HG03521 (cell line): Measurements from ENCODE around the gene DNAH2.

Experiments used
- ATAC-seq: cut with Tn5 transposase; IDR thresholded peaks from one replicate; pipeline ENCODE4 v1.9.1; 2021; ENCODE audit warnings: mild to moderate bottlenecking, moderate library complexity; ENCODE audit not compliant: unreplicated experiment

The DNAH2 gene

GRCh38 chr17:7716901-7717755 lies at the start of gene DNAH2:
DNAH2 (plus strand) TSS chr17:7717744; CDS start chr17:7719735, 1,991 bp downstream.
- no peak for ATAC-seq

- no peak for ATAC-seq
Measured at GRCh38 chr17:7668482-7668881, 49.1 kb upstream of the DNAH2 start.

GRCh38 chr17:7673239-7673638 lies 44.3 kb upstream of the DNAH2 start:
- no peak for ATAC-seq

GRCh38 chr17:7674934-7675333 lies 42.6 kb upstream of the DNAH2 start:
- ATAC-seq: no peak

- no peak for ATAC-seq
Measured at GRCh38 chr17:7676533-7676932, 41.0 kb upstream of the DNAH2 start.

GRCh38 chr17:7677388-7678067 lies 40.0 kb upstream of the DNAH2 start:
- ATAC-seq: no peak

- ATAC-seq: no peak
Measured at GRCh38 chr17:7684851-7685532, 32.6 kb upstream of the DNAH2 start.

GRCh38 chr17:7685533-7686221 lies 31.9 kb upstream of the DNAH2 start:
- ATAC-seq: peak; percentile 50

GRCh38 chr17:7686222-7687071 lies 31.1 kb upstream of the DNAH2 start:
- peak; percentile 40 for ATAC-seq

- ATAC-seq: no peak
Measured at GRCh38 chr17:7687072-7687907, 30.3 kb upstream of the DNAH2 start, which contains the start of gene TP53. TP53 (minus strand) TSS chr17:7687490; CDS start chr17:7676594, 10,896 bp downstream.

GRCh38 chr17:7687908-7688807 lies 29.4 kb upstream of the DNAH2 start, which contains the start of gene WRAP53:
WRAP53 (plus strand) TSS chr17:7688477; CDS start chr17:7688649, 172 bp downstream.
- peak; percentile 65 for ATAC-seq

GRCh38 chr17:7688808-7689316 lies 28.7 kb upstream of the DNAH2 start:
- ATAC-seq: no peak

- no peak for ATAC-seq
Measured at GRCh38 chr17:7695586-7695985, 22.0 kb upstream of the DNAH2 start.

- no peak for ATAC-seq
Measured at GRCh38 chr17:7697828-7698588, 19.5 kb upstream of the DNAH2 start.

GRCh38 chr17:7700510-7700909 lies 17.0 kb upstream of the DNAH2 start:
- ATAC-seq: no peak

GRCh38 chr17:7701681-7702080 lies 15.9 kb upstream of the DNAH2 start:
- ATAC-seq: no peak

GRCh38 chr17:7702776-7703175 lies 14.8 kb upstream of the DNAH2 start:
- no peak for ATAC-seq
